RPMI7951 (cell line): ENCODE results near the gene TSGA10IP. TPM values are rescaled to one million over a fixed set of nuclear protein-coding genes. Genes with fewer than 3 reads are reported as not detected.
"Not testable (repeated sequence)": the region's sequence is repeated elsewhere in the genome, so short reads cannot be mapped to it uniquely, and the experiment has no call there.

Experiments used
- DNase-seq: peaks from one replicate; pipeline ENCODE4 v3.0.0-alpha.2; 2012; ENCODE audit warnings: low read depth
- total RNA-seq: library from RNA; depleted of rRNA; stranded (reverse); fragments of >200 nt; shearing (Covaris generic); gene quantifications from 2 replicates; pipeline ENCODE4 v1.2.3, GENCODE V29; 2014

TSGA10IP gene
- total RNA-seq, 1 experiment from 2014 or later: not detected

GRCh38 chr11:65946655-65947054, 1.4 kb downstream of the TSGA10IP start:
- no peak for DNase-seq

- no peak for DNase-seq
Observed at GRCh38 chr11:65947133-65947532, 1.9 kb downstream of the TSGA10IP start.

GRCh38 chr11:65947603-65948125, 2.4 kb downstream of the TSGA10IP start:
- DNase-seq: no peak

- not testable (repeated sequence) for DNase-seq
Observed at GRCh38 chr11:65950711-65951110, 5.4 kb downstream of the TSGA10IP start.

GRCh38 chr11:65951641-65952040, 6.4 kb downstream of the TSGA10IP start:
- DNase-seq: not testable (repeated sequence)

- DNase-seq: no peak
Observed at GRCh38 chr11:65952052-65952521, 6.8 kb downstream of the TSGA10IP start.

- no peak for DNase-seq
Observed at GRCh38 chr11:65953471-65953870, 8.2 kb downstream of the TSGA10IP start.

GRCh38 chr11:65954771-65955170, 9.5 kb downstream of the TSGA10IP start:
- DNase-seq: no peak

- DNase-seq: peak; percentile 10
Observed at GRCh38 chr11:65958291-65958690, 13.0 kb downstream of the TSGA10IP start.

- DNase-seq: no peak
Observed at GRCh38 chr11:65958774-65959420, 13.6 kb downstream of the TSGA10IP start.

- DNase-seq: no peak
Observed at GRCh38 chr11:65960824-65961266, 15.6 kb downstream of the TSGA10IP start.

- peak; percentile 98 for DNase-seq
Observed at GRCh38 chr11:65961267-65962140, 16.2 kb downstream of the TSGA10IP start, which contains the start of gene SART1. TSS of gene SART1 (plus strand) at chr11:65961734. CDS start at chr11:65961781, 47 bp downstream.

- no peak for DNase-seq
Observed at GRCh38 chr11:65962141-65962564, 16.9 kb downstream of the TSGA10IP start.

GRCh38 chr11:65964906-65965305, 19.6 kb downstream of the TSGA10IP start:
- DNase-seq: no peak

GRCh38 chr11:65965986-65966762, 20.9 kb downstream of the TSGA10IP start:
- no peak for DNase-seq

- no peak for DNase-seq
Observed at GRCh38 chr11:65967329-65967934, 22.2 kb downstream of the TSGA10IP start.

- no peak for DNase-seq
Observed at GRCh38 chr11:65968600-65969482, 23.6 kb downstream of the TSGA10IP start.

- DNase-seq: no peak
Observed at GRCh38 chr11:65972116-65972515, 26.8 kb downstream of the TSGA10IP start.

- DNase-seq: peak; percentile 14
Observed at GRCh38 chr11:65973439-65974110, 28.3 kb downstream of the TSGA10IP start.

- no peak for DNase-seq
Observed at GRCh38 chr11:65975771-65976170, 30.5 kb downstream of the TSGA10IP start.
